Measurements from ENCODE around the gene CYP26B1. TPM values are rescaled to one million over a fixed set of nuclear protein-coding genes. Genes with fewer than 3 reads are reported as not detected.

The CYP26B1 gene
- total RNA-seq, 1 experiment from 2014 or later, result 3.9 TPM

DNA sequence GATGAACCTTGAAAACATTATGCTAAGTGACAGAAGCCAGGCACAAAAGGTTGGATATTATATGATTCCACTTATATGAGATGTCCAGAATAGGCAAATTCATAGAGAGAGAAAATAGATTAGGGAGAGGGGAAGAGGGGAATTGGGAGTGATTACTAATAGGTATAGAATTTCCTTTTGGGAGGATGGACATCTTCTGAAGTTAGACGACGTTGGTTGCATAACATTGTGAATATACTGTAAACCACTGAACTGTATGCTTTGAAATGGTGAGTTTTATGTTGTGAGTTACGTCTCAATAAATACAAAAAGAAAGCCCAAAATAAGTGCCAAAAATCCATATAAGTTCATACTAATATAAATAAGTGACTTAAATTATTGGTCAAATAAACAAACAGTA, 18.6 kb upstream of the CYP26B1 start:
- peak; percentile 30 for DNase-seq
- Histone ChIP-seq H3K27me3 (ENCODE audit: low read length) (no peaks in the 10 kb centered on the region), H3F3A (ENCODE audit: low read length, unreplicated experiment) (no peaks in the 10 kb centered on the region), H3K4me3 (ENCODE audit: low read length) (no peak overlapping the region), H3K9ac (ENCODE audit: low read length) (no peak overlapping the region), H3K79me2 (ENCODE audit: low read length) (no peaks in the 10 kb centered on the region), H3K4me1 (ENCODE audit: insufficient read depth, low read length) (peaks cover 37% of the 10 kb centered on the region), H4K20me1 (ENCODE audit: low read length) (no peaks in the 10 kb centered on the region), H3K36me3 (ENCODE audit: low read depth, low read length) (no peaks in the 10 kb centered on the region), H3K9me2 (replicated peaks; ENCODE audit: low read length) (no peaks in the 10 kb centered on the region), H3K9me3 (ENCODE audit: low read length) (no peaks in the 10 kb centered on the region), H3K4me2 (ENCODE audit: low read length) (peak overlapping the region; percentile 33), H3K27ac (ENCODE audit: low read length) (0 out of 2 replicates have a peak overlapping the region, but pooled peaks have one; percentile 5), H2AFZ (ENCODE audit: low read length) (no peak overlapping the region)
- ATAC-seq, result no peak
- CTCF ChIA-PET, result no interaction called here
- POLR2A ChIA-PET (ENCODE audit: unreplicated experiment), result interaction anchor here (0.5 kb wide), 1 partner anchor 501 kb away, joined by 6 read pairs; no protein-coding TSS in a partner anchor
- no TSS peak for BruUV-seq (replicated peaks)
- intact Hi-C loops (cut with micrococcal nuclease), result loop anchor here (10.0 kb wide), 1 partner anchor 159 kb away; no protein-coding TSS in a partner anchor
- TF ChIP-seq, protein P1, sequence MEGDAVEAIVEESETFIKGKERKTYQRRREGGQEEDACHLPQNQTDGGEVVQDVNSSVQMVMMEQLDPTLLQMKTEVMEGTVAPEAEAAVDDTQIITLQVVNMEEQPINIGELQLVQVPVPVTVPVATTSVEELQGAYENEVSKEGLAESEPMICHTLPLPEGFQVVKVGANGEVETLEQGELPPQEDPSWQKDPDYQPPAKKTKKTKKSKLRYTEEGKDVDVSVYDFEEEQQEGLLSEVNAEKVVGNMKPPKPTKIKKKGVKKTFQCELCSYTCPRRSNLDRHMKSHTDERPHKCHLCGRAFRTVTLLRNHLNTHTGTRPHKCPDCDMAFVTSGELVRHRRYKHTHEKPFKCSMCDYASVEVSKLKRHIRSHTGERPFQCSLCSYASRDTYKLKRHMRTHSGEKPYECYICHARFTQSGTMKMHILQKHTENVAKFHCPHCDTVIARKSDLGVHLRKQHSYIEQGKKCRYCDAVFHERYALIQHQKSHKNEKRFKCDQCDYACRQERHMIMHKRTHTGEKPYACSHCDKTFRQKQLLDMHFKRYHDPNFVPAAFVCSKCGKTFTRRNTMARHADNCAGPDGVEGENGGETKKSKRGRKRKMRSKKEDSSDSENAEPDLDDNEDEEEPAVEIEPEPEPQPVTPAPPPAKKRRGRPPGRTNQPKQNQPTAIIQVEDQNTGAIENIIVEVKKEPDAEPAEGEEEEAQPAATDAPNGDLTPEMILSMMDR (conservative IDR thresholded peaks at IDR 0.05; ENCODE audit: low read depth, low read length), result no peak
- no peak for TF ChIP-seq EZH2 (IDR thresholded peaks at IDR 0.05; ENCODE audit: low read length, unreplicated experiment)
- no peak for TF ChIP-seq EZH2phosphoT487 (IDR thresholded peaks at IDR 0.05; ENCODE audit: borderline replicate concordance, low read length)

DNA sequence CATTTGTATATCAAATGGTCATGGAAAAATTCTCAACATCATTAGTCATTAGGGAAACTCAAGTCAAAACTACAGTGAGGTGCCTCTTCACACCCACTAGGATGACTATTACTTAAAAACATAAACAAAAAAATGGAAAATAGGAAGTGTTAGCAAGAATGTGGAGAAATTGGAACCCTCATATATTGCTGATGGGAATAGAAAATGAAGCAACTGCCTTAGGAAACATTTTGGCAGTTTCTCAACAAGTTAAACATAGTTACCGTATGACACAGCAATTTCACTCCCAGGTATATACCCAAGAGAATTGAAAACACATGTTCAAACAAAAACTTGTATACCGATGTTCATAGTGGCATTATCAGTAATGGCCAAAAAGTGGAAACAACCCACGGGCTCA, 18.1 kb upstream of the CYP26B1 start:
- H3K4me1 ChIP-seq (ENCODE audit: insufficient read depth, low read length), result peaks cover 37% of the 10 kb centered on the region
- H3K4me3 ChIP-seq (ENCODE audit: low read length), result no peak overlapping the region
- CTCF ChIA-PET, result no interaction called here
- H3K4me2 ChIP-seq (ENCODE audit: low read length), result peak overlapping the region; percentile 33
- ATAC-seq, result peak; percentile 35; the same call in 1 of the 2 replicates
- peak; percentile 75 for DNase-seq
- no peaks in the 10 kb centered on the region for H3K79me2 ChIP-seq (ENCODE audit: low read length)
- no peaks in the 10 kb centered on the region for H3K27me3 ChIP-seq (ENCODE audit: low read length)
- no peaks in the 10 kb centered on the region for H4K20me1 ChIP-seq (ENCODE audit: low read length)
- intact Hi-C loops (cut with micrococcal nuclease), result loop anchor here (10.0 kb wide), 1 partner anchor 159 kb away; no protein-coding TSS in a partner anchor
- no peaks in the 10 kb centered on the region for H3F3A ChIP-seq (ENCODE audit: low read length, unreplicated experiment)
- no TSS peak for BruUV-seq (replicated peaks)
- POLR2A ChIA-PET (ENCODE audit: unreplicated experiment), result no interaction called here
- no peaks in the 10 kb centered on the region for H3K9me2 ChIP-seq (replicated peaks; ENCODE audit: low read length)
- H3K9ac ChIP-seq (ENCODE audit: low read length), result no peak overlapping the region
- TF ChIP-seq EZH2phosphoT487 (IDR thresholded peaks at IDR 0.05; ENCODE audit: borderline replicate concordance, low read length) (no peak), EZH2 (IDR thresholded peaks at IDR 0.05; ENCODE audit: low read length, unreplicated experiment) (no peak)
- TF ChIP-seq, protein P1 (conservative IDR thresholded peaks at IDR 0.05; ENCODE audit: low read depth, low read length), result no peak
- H3K36me3 ChIP-seq (ENCODE audit: low read depth, low read length), result no peaks in the 10 kb centered on the region
- no peak overlapping the region for H2AFZ ChIP-seq (ENCODE audit: low read length)
- 0 out of 2 replicates have a peak overlapping the region, but pooled peaks have one; percentile 5 for H3K27ac ChIP-seq (ENCODE audit: low read length)
- no peaks in the 10 kb centered on the region for H3K9me3 ChIP-seq (ENCODE audit: low read length)

DNA sequence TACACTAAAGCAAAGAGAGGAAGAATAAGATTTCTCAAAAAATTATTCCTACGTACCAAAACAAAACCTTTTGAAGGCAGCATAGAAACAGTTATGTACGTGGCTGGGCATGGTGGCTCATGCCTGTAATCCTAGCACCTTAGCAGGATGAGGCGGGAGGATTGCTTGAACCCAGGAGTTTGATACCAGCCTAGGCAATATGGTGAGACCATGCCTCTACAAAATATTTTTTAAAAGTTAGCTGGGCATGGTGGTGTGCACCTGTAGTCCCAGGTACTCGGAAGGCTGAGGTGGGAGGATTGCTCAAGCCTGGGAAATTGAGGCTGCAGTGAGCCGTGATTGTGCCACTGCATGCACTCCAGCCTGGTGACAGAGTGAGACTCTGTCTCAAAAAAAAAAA, 14.9 kb upstream of the CYP26B1 start:
- Histone ChIP-seq H3K27me3 (ENCODE audit: low read length) (no peaks in the 10 kb centered on the region), H3K4me2 (ENCODE audit: low read length) (no peak overlapping the region), H3K36me3 (ENCODE audit: low read depth, low read length) (no peaks in the 10 kb centered on the region), H3K27ac (ENCODE audit: low read length) (no peak overlapping the region), H3K79me2 (ENCODE audit: low read length) (no peaks in the 10 kb centered on the region), H3K4me1 (ENCODE audit: insufficient read depth, low read length) (peaks cover 37% of the 10 kb centered on the region), H3K9me3 (ENCODE audit: low read length) (no peaks in the 10 kb centered on the region), H3F3A (ENCODE audit: low read length, unreplicated experiment) (no peaks in the 10 kb centered on the region), H2AFZ (ENCODE audit: low read length) (no peak overlapping the region), H3K4me3 (ENCODE audit: low read length) (no peak overlapping the region), H3K9ac (ENCODE audit: low read length) (no peak overlapping the region), H4K20me1 (ENCODE audit: low read length) (no peaks in the 10 kb centered on the region), H3K9me2 (replicated peaks; ENCODE audit: low read length) (no peaks in the 10 kb centered on the region)
- ChIA-PET POLR2A (ENCODE audit: unreplicated experiment) (no interaction called here), CTCF (no interaction called here)
- ATAC-seq (no peak), DNase-seq (no peak)
- intact Hi-C loops (cut with micrococcal nuclease), result loop anchor here (10.0 kb wide), 1 partner anchor 162 kb away; no protein-coding TSS in a partner anchor
- no TSS peak for BruUV-seq (replicated peaks)
- TF ChIP-seq EZH2 (IDR thresholded peaks at IDR 0.05; ENCODE audit: low read length, unreplicated experiment) (no peak), EZH2phosphoT487 (IDR thresholded peaks at IDR 0.05; ENCODE audit: borderline replicate concordance, low read length) (no peak)
- TF ChIP-seq, protein P1 (conservative IDR thresholded peaks at IDR 0.05; ENCODE audit: low read depth, low read length), result no peak

All from PC-3 (cell line).